Mesendoderm (in vitro differentiated cells): ENCODE measurements around the gene SLC13A3.

Experiments used
- DNase-seq: peaks from one replicate; pipeline ENCODE4 v3.0.0; 2013
- H2AK5ac ChIP-seq: 2 replicates; pipeline ENCODE4 v1.6.1; 2013; ENCODE audit warnings: low read length, inconsistent platforms
- H2BK120ac ChIP-seq: 2 replicates; pipeline ENCODE4 v1.6.1; 2013; ENCODE audit warnings: low read depth, mild to moderate bottlenecking, low read length, moderate library complexity, mixed read lengths
- H2BK15ac ChIP-seq: replicated peaks from 2 replicates; pipeline ENCODE4 v1.6.1; 2013; ENCODE audit warnings: low read depth, mild to moderate bottlenecking, moderate library complexity
- H2BK5ac ChIP-seq: 2 replicates; pipeline ENCODE4 v1.6.1; 2013; ENCODE audit warnings: low read length, inconsistent platforms
- H3K18ac ChIP-seq: 2 replicates; pipeline ENCODE4 v1.6.1; 2013; ENCODE audit warnings: mild to moderate bottlenecking, low read length, mixed read lengths
- H3K23ac ChIP-seq: one replicate; pipeline ENCODE4 v1.6.1; 2013; ENCODE audit warnings: low read length
- H3K27ac ChIP-seq: 2 replicates; pipeline ENCODE4 v1.5.1; 2013; ENCODE audit warnings: low read depth, mild to moderate bottlenecking, inconsistent platforms, low read length, moderate library complexity
- H3K27me3 ChIP-seq: 2 replicates; pipeline ENCODE4 v1.6.1; 2013; ENCODE audit warnings: low read length, control low read depth, mild to moderate bottlenecking, inconsistent platforms; ENCODE audit not compliant: insufficient read depth, poor library complexity
- H3K36me3 ChIP-seq: 2 replicates; pipeline ENCODE4 v1.6.1; 2013; ENCODE audit warnings: low read length, inconsistent platforms; ENCODE audit not compliant: control insufficient read depth, insufficient read depth
- H3K4ac ChIP-seq: one replicate; pipeline ENCODE4 v1.6.1; 2013; ENCODE audit warnings: low read depth, mild to moderate bottlenecking, low read length, moderate library complexity
- H3K4me1 ChIP-seq: 2 replicates; pipeline ENCODE4 v1.6.1; 2013; ENCODE audit warnings: low read depth, low read length, inconsistent platforms; ENCODE audit not compliant: control insufficient read depth
- H3K4me2 ChIP-seq: 2 replicates; pipeline ENCODE4 v1.6.1; 2013; ENCODE audit warnings: low read length
- H3K4me3 ChIP-seq: 2 replicates; pipeline ENCODE4 v1.5.1; 2013; ENCODE audit warnings: mild to moderate bottlenecking, low read length
- H3K56ac ChIP-seq: one replicate; pipeline ENCODE4 v1.6.1; 2013; ENCODE audit warnings: low read length
- H3K79me1 ChIP-seq: 2 replicates; pipeline ENCODE4 v1.6.1; 2013; ENCODE audit warnings: low read length, inconsistent platforms
- H3K79me2 ChIP-seq: 2 replicates; pipeline ENCODE4 v1.6.1; 2013; ENCODE audit warnings: mild to moderate bottlenecking, low read length; ENCODE audit not compliant: control insufficient read depth, insufficient read depth
- H3K9ac ChIP-seq: 2 replicates; pipeline ENCODE4 v1.6.1; 2013; ENCODE audit warnings: low read length, inconsistent platforms
- H4K5ac ChIP-seq: one replicate; pipeline ENCODE4 v1.6.1; 2013; ENCODE audit warnings: low read length
- H4K8ac ChIP-seq: one replicate; pipeline ENCODE4 v1.6.1; 2013; ENCODE audit warnings: low read depth, mild to moderate bottlenecking, control low read depth, low read length, moderate library complexity
- WGBS: extraction: QIAGEN DNeasy Blood & Tissue Kit; methylation state at CpG from one replicate; pipeline ENCODE4 v1.1.7; 2013; ENCODE audit warnings: low lambda C conversion rate, missing lambda C conversion rate; ENCODE audit not compliant: insufficient coverage; ENCODE audit errors: extremely low coverage; 5-methylcytosine and 5-hydroxymethylcytosine counted together

The SLC13A3 gene

GRCh38 chr20:46604551-46605133 lies 46.6 kb downstream of the SLC13A3 start:
- no peak overlapping the region for H3K9ac ChIP-seq
- no peaks in the 10 kb centered on the region for H3K79me1 ChIP-seq
- H3K4me2 ChIP-seq = no peak overlapping the region
- H3K4me1 ChIP-seq = no peaks in the 10 kb centered on the region
- no peaks in the 10 kb centered on the region for H3K36me3 ChIP-seq
- WGBS = no CpG with 5 or more reads among the region's 13 CpGs
- no peak for DNase-seq
- H4K8ac ChIP-seq = no peak overlapping the region
- no peak overlapping the region for H2BK15ac ChIP-seq
- H3K27me3 ChIP-seq = no peaks in the 10 kb centered on the region
- H3K18ac ChIP-seq = no peak overlapping the region
- H3K4ac ChIP-seq = no peak overlapping the region
- H3K56ac ChIP-seq = no peak overlapping the region
- H2BK120ac ChIP-seq = no peak overlapping the region
- H3K23ac ChIP-seq = no peak overlapping the region
- H2BK5ac ChIP-seq = no peak overlapping the region
- H2AK5ac ChIP-seq = no peak overlapping the region
- H3K4me3 ChIP-seq = no peak overlapping the region
- H3K79me2 ChIP-seq = no peaks in the 10 kb centered on the region
- H3K27ac ChIP-seq = no peak overlapping the region
- H4K5ac ChIP-seq = no peak overlapping the region

GRCh38 chr20:46602429-46602828 lies 48.8 kb downstream of the SLC13A3 start:
- Histone ChIP-seq H3K27me3 (no peaks in the 10 kb centered on the region), H3K4me3 (no peak overlapping the region), H3K9ac (no peak overlapping the region), H3K79me1 (no peaks in the 10 kb centered on the region), H2BK15ac (no peak overlapping the region), H3K23ac (no peak overlapping the region), H3K4me2 (no peak overlapping the region), H2BK120ac (no peak overlapping the region), H3K27ac (no peak overlapping the region), H3K79me2 (no peaks in the 10 kb centered on the region), H3K36me3 (no peaks in the 10 kb centered on the region), H3K4me1 (no peaks in the 10 kb centered on the region), H3K56ac (no peak overlapping the region), H4K5ac (no peak overlapping the region), H3K4ac (no peak overlapping the region), H2AK5ac (no peak overlapping the region), H3K18ac (no peak overlapping the region), H2BK5ac (no peak overlapping the region), H4K8ac (no peak overlapping the region)
- no peak for DNase-seq
- WGBS = no CpG with 5 or more reads among the region's 2 CpGs

- no peak overlapping the region for H3K9ac ChIP-seq
- H3K79me1 ChIP-seq = no peaks in the 10 kb centered on the region
- H3K56ac ChIP-seq = no peak overlapping the region
- no peak overlapping the region for H2BK5ac ChIP-seq
- no peak overlapping the region for H2BK120ac ChIP-seq
- no peak overlapping the region for H3K4me2 ChIP-seq
- no peaks in the 10 kb centered on the region for H3K27me3 ChIP-seq
- H3K4ac ChIP-seq = no peak overlapping the region
- H3K79me2 ChIP-seq = no peaks in the 10 kb centered on the region
- H3K23ac ChIP-seq = no peak overlapping the region
- H3K36me3 ChIP-seq = no peaks in the 10 kb centered on the region
- H4K8ac ChIP-seq = no peak overlapping the region
- no peak overlapping the region for H3K27ac ChIP-seq
- H2AK5ac ChIP-seq = no peak overlapping the region
- no peak overlapping the region for H4K5ac ChIP-seq
- no peak overlapping the region for H3K4me3 ChIP-seq
- no peak overlapping the region for H3K18ac ChIP-seq
- no peak overlapping the region for H2BK15ac ChIP-seq
- no peaks in the 10 kb centered on the region for H3K4me1 ChIP-seq
- no peak for DNase-seq
Observed at GRCh38 chr20:46601603-46602122, 49.6 kb downstream of the SLC13A3 start.

- no peak overlapping the region for H3K23ac ChIP-seq
- H3K79me2 ChIP-seq = no peaks in the 10 kb centered on the region
- no peak overlapping the region for H2BK15ac ChIP-seq
- H2BK120ac ChIP-seq = no peak overlapping the region
- no peak overlapping the region for H3K27ac ChIP-seq
- no peak overlapping the region for H3K4me2 ChIP-seq
- H3K36me3 ChIP-seq = no peaks in the 10 kb centered on the region
- no peak overlapping the region for H2AK5ac ChIP-seq
- no peaks in the 10 kb centered on the region for H3K4me1 ChIP-seq
- H3K4ac ChIP-seq = no peak overlapping the region
- H4K8ac ChIP-seq = no peak overlapping the region
- no peak overlapping the region for H3K18ac ChIP-seq
- H3K4me3 ChIP-seq = no peak overlapping the region
- no peak overlapping the region for H4K5ac ChIP-seq
- no peak for DNase-seq
- no peak overlapping the region for H3K9ac ChIP-seq
- H3K27me3 ChIP-seq = no peaks in the 10 kb centered on the region
- no peak overlapping the region for H3K56ac ChIP-seq
- no CpG with 5 or more reads among the region's 1 CpG for WGBS
- no peaks in the 10 kb centered on the region for H3K79me1 ChIP-seq
- no peak overlapping the region for H2BK5ac ChIP-seq
Observed at GRCh38 chr20:46600286-46600752, 50.9 kb downstream of the SLC13A3 start.

GRCh38 chr20:46599227-46599987 lies 51.9 kb downstream of the SLC13A3 start:
- Histone ChIP-seq H2AK5ac (no peak overlapping the region), H2BK120ac (no peak overlapping the region), H3K27ac (no peak overlapping the region), H3K27me3 (no peaks in the 10 kb centered on the region), H3K4me3 (no peak overlapping the region), H3K79me2 (no peaks in the 10 kb centered on the region), H3K56ac (no peak overlapping the region), H3K79me1 (no peaks in the 10 kb centered on the region), H2BK5ac (no peak overlapping the region), H4K8ac (no peak overlapping the region), H3K9ac (no peak overlapping the region), H2BK15ac (no peak overlapping the region), H3K4me2 (no peak overlapping the region), H3K4ac (no peak overlapping the region), H3K4me1 (no peaks in the 10 kb centered on the region), H3K36me3 (no peaks in the 10 kb centered on the region), H4K5ac (no peak overlapping the region), H3K23ac (no peak overlapping the region), H3K18ac (no peak overlapping the region)
- DNase-seq = no peak
- WGBS = no CpG with 5 or more reads among the region's 8 CpGs
